Common myeloid progenitor, CD34-positive (primary cell): Measurements from ENCODE around the gene CCDC102A.
A peak's percentile ranks its signal among the peaks of the same experiment; 100 is the strongest.

Experiments
- CTCF ChIA-PET: fragments of 350-600 bp; sonication (Branson Sonifier 250); formaldehyde crosslinking; loops from one replicate; lab custom pipeline; 2021; ENCODE audit warnings: antibody characterized with exemption; lab: Charles Lee
- POLR2A ChIA-PET: fragments of 350-600 bp; sonication (Branson Sonifier 250); formaldehyde crosslinking; loops from one replicate; lab custom pipeline; 2021; ENCODE audit warnings: antibody characterized with exemption; lab: Charles Lee
- DNase-seq, 3 donors: peaks; one replicate each; pipeline versions ENCODE4 v3.0.0 to v3.0.0-alpha.2; 2013
- H3K27ac ChIP-seq, 2 experiments: 1 replicate in 1 of 2; 2 replicates in 1 of 2; pipeline ENCODE4 v1.7.0; 2013; ENCODE audit warnings: inconsistent platforms in 2 of 2, low read length in 2 of 2, mild to moderate bottlenecking in 2 of 2, low read depth in 1 of 2, moderate library complexity in 1 of 2; ENCODE audit not compliant: severe bottlenecking in 2 of 2, insufficient read depth in 1 of 2, poor library complexity in 1 of 2
- H3K27me3 ChIP-seq, 5 experiments: replicated peaks in 2 of 5; 1 replicate in 3 of 5; 2 replicates in 2 of 5; pipeline versions ENCODE4 v1.6.1 to v1.7.0; 2013; ENCODE audit warnings: low read length in 4 of 5, mild to moderate bottlenecking in 2 of 5, moderate library complexity in 2 of 5, inconsistent platforms in 1 of 5; ENCODE audit not compliant: insufficient read depth in 5 of 5, control insufficient read depth in 4 of 5
- H3K36me3 ChIP-seq, 4 experiments: 1 replicate in 2 of 4; 2 replicates in 2 of 4; pipeline versions ENCODE4 v1.6.1 to v1.7.0; 2013; ENCODE audit warnings: low read length in 3 of 4, control low read depth in 1 of 4, mild to moderate bottlenecking in 1 of 4; ENCODE audit not compliant: control insufficient read depth in 4 of 4, insufficient read depth in 4 of 4
- H3K4me1 ChIP-seq, 4 experiments: 1 replicate in 3 of 4; 2 replicates in 1 of 4; pipeline versions ENCODE4 v1.6.1 to v1.7.1; 2013; ENCODE audit warnings: low read length in 3 of 4, mild to moderate bottlenecking in 3 of 4, control low read depth in 1 of 4, inconsistent platforms in 1 of 4, moderate library complexity in 1 of 4; ENCODE audit not compliant: control insufficient read depth in 4 of 4, insufficient read depth in 4 of 4; ENCODE audit errors: control extremely low read depth in 1 of 4
- H3K4me3 ChIP-seq, 7 experiments: 1 replicate in 4 of 7; 2 replicates in 3 of 7; pipeline versions ENCODE4 v1.5.1 to v1.7.0; 2013; ENCODE audit warnings: mild to moderate bottlenecking in 7 of 7, low read length in 6 of 7, moderate library complexity in 6 of 7, inconsistent platforms in 2 of 7, low read depth in 2 of 7, control low read depth in 1 of 7; ENCODE audit not compliant: insufficient read depth in 4 of 7, control insufficient read depth in 1 of 7; ENCODE audit errors: extremely low read depth in 1 of 7
- H3K9me3 ChIP-seq, 5 experiments: 1 replicate in 4 of 5; 2 replicates in 1 of 5; pipeline versions ENCODE4 v1.6.1 to v1.7.1; 2013; ENCODE audit warnings: low read length in 4 of 5, mild to moderate bottlenecking in 2 of 5, inconsistent platforms in 1 of 5, low read depth in 1 of 5, moderate library complexity in 1 of 5; ENCODE audit not compliant: control insufficient read depth in 4 of 5, insufficient read depth in 2 of 5; ENCODE audit errors: control extremely low read depth in 1 of 5
- WGBS: methylation state at CpG from one replicate; pipeline ENCODE4 v1.1.5; 2013; ENCODE audit not compliant: insufficient coverage; 5-methylcytosine and 5-hydroxymethylcytosine counted together

Gene CCDC102A

GRCh38 chr16:57576429-57576870, 40.1 kb upstream of the CCDC102A start:
- H3K9me3 ChIP-seq: no peaks in the 10 kb centered on the region
- WGBS: 25% methylated on average over 15 of the region's 16 CpGs
- H3K27me3 ChIP-seq: no peaks in the 10 kb centered on the region
- H3K4me3 ChIP-seq: no peak overlapping the region
- no peak overlapping the region for H3K27ac ChIP-seq
- CTCF ChIA-PET: interaction anchor here (0.8 to 33.2 kb wide), 37 partner anchors 11 to 428 kb away, joined by 3 to 500 read pairs (median 5); partner anchors contain the start of genes ADGRG5, CCDC102A and KATNB1
- POLR2A ChIA-PET: interaction anchor here (0.6 to 1.3 kb wide), 2 partner anchors 39 to 73 kb away, joined by 3 to 5 read pairs; no protein-coding TSS in a partner anchor
- H3K36me3 ChIP-seq: peaks cover 0 to 27% (median 4%) of the 10 kb centered on the region in 4 experiments
- peaks cover 0 to 48% (median 31%) of the 10 kb centered on the region in 4 experiments for H3K4me1 ChIP-seq
- peak; percentile 73 to 86 (median 79) for DNase-seq

GRCh38 chr16:57575468-57576277, 39.3 kb upstream of the CCDC102A start:
- ChIA-PET CTCF (interaction anchor here (0.8 to 33.2 kb wide), 37 partner anchors 11 to 330 kb away, joined by 3 to 500 read pairs (median 5); partner anchors contain the start of genes ADGRG5, CCDC102A and KATNB1), POLR2A (interaction anchor here (0.6 to 1.3 kb wide), 2 partner anchors 39 to 74 kb away, joined by 3 to 5 read pairs; no protein-coding TSS in a partner anchor)
- no peak overlapping the region for H3K4me3 ChIP-seq
- no peak overlapping the region for H3K27ac ChIP-seq
- H3K4me1 ChIP-seq: peaks cover 0 to 48% (median 31%) of the 10 kb centered on the region in 4 experiments
- H3K36me3 ChIP-seq: peaks cover 0 to 35% (median 8%) of the 10 kb centered on the region in 4 experiments
- 91% methylated on average over 14 of the region's 16 CpGs for whole genome bisulfite sequencing
- H3K27me3 ChIP-seq: no peaks in the 10 kb centered on the region
- no peak for DNase-seq
- no peaks in the 10 kb centered on the region for H3K9me3 ChIP-seq

GRCh38 chr16:57574646-57575467, 38.5 kb upstream of the CCDC102A start:
- Histone ChIP-seq H3K36me3 (peaks cover 0 to 43% (median 12%) of the 10 kb centered on the region in 4 experiments), H3K9me3 (no peaks in the 10 kb centered on the region), H3K27me3 (no peaks in the 10 kb centered on the region), H3K4me1 (peaks cover 0 to 48% (median 30%) of the 10 kb centered on the region in 4 experiments), H3K27ac (no peak overlapping the region), H3K4me3 (no peak overlapping the region)
- 95% methylated on average over 17 of the region's 24 CpGs for WGBS
- DNase-seq: no peak
- ChIA-PET CTCF (interaction anchor here (1.0 to 33.2 kb wide), 26 partner anchors 10 to 331 kb away, joined by 3 to 500 read pairs (median 10); partner anchors contain the start of genes ADGRG5, CCDC102A and KATNB1), POLR2A (no interaction called here)

- ChIA-PET CTCF (interaction anchor here (1.3 to 33.2 kb wide), 6 partner anchors 9 to 148 kb away, joined by 3 to 500 read pairs (median 32); partner anchors contain the start of genes ADGRG5 and CCDC102A), POLR2A (no interaction called here)
- Histone ChIP-seq H3K4me3 (no peak overlapping the region), H3K9me3 (no peaks in the 10 kb centered on the region), H3K4me1 (peaks cover 0 to 42% (median 28%) of the 10 kb centered on the region in 4 experiments), H3K27me3 (no peaks in the 10 kb centered on the region), H3K27ac (no peak overlapping the region), H3K36me3 (peaks cover 0 to 50% (median 18%) of the 10 kb centered on the region in 4 experiments)
- WGBS: 89% methylated on average over 10 of the region's 12 CpGs
- DNase-seq: no peak
These were observed 37.7 kb upstream of the CCDC102A start for GRCh38 chr16:57574086-57574485.

GRCh38 chr16:57572978-57573728, 36.8 kb upstream of the CCDC102A start:
- H3K4me1 ChIP-seq: peaks cover 0 to 32% (median 18%) of the 10 kb centered on the region in 4 experiments
- no peak for DNase-seq
- ChIA-PET CTCF (interaction anchor here (1.3 to 33.2 kb wide), 6 partner anchors 14 to 149 kb away, joined by 3 to 500 read pairs (median 30); partner anchors contain the start of genes ADGRG5 and CCDC102A), POLR2A (no interaction called here)
- no peaks in the 10 kb centered on the region for H3K9me3 ChIP-seq
- 93% methylated on average over 10 of the region's 10 CpGs for WGBS
- no peak overlapping the region for H3K4me3 ChIP-seq
- peaks cover 0 to 59% (median 23%) of the 10 kb centered on the region in 4 experiments for H3K36me3 ChIP-seq
- no peaks in the 10 kb centered on the region for H3K27me3 ChIP-seq
- no peak overlapping the region for H3K27ac ChIP-seq

- H3K36me3 ChIP-seq: peaks cover 0 to 80% (median 33%) of the 10 kb centered on the region in 4 experiments
- H3K4me1 ChIP-seq: peaks cover 0 to 12% (median 0%) of the 10 kb centered on the region in 4 experiments
- H3K27ac ChIP-seq: no peak overlapping the region
- no peak for DNase-seq
- no peaks in the 10 kb centered on the region for H3K27me3 ChIP-seq
- 97% methylated on average over 8 of the region's 9 CpGs for WGBS
- POLR2A ChIA-PET: no interaction called here
- H3K4me3 ChIP-seq: no peak overlapping the region
- CTCF ChIA-PET: interaction anchor here (0.6 to 33.2 kb wide), 2 partner anchors 30 to 79 kb away, joined by 3 to 500 read pairs; no protein-coding TSS in a partner anchor
- H3K9me3 ChIP-seq: no peaks in the 10 kb centered on the region
These were observed 34.7 kb upstream of the CCDC102A start for GRCh38 chr16:57571098-57571497.
